IMR-90 (cell line): Measurements from ENCODE around the gene USP25.

Experiments used
- BHLHE40 ChIP-seq: fragments of 150-350 bp; IDR thresholded peaks from 2 replicates; pipeline ENCODE4 v1.6.1; 2016; ENCODE audit warnings: mild to moderate bottlenecking, low read depth, low read length
- CEBPB ChIP-seq: IDR thresholded peaks from 2 replicates; pipeline ENCODE4 v1.6.1; 2012; ENCODE audit warnings: low read depth, low read length, improper control_type of control experiment
- CHD1 ChIP-seq: IDR thresholded peaks from 2 replicates; pipeline ENCODE4 v1.6.1; 2012; ENCODE audit warnings: low read depth, low read length, improper control_type of control experiment
- CTCF ChIP-seq: conservative IDR thresholded peaks from 2 replicates; pipeline ENCODE4 v1.5.1; 2012; ENCODE audit warnings: mild to moderate bottlenecking, low read depth, low read length, improper control_type of control experiment
- MAFK ChIP-seq: IDR thresholded peaks from 2 replicates; pipeline ENCODE4 v1.6.1; 2012; ENCODE audit warnings: low read depth, low read length, improper control_type of control experiment
- MAZ ChIP-seq: IDR thresholded peaks from 2 replicates; pipeline ENCODE4 v1.6.1; 2012; ENCODE audit warnings: low read depth, mild to moderate bottlenecking, low read length, improper control_type of control experiment, moderate library complexity, borderline replicate concordance
- POLR2A ChIP-seq: IDR thresholded peaks from 2 replicates; pipeline ENCODE4 v1.6.1; 2012; ENCODE audit warnings: mild to moderate bottlenecking, low read depth, low read length
- RAD21 ChIP-seq: IDR thresholded peaks from 2 replicates; pipeline ENCODE4 v1.6.1; 2012; ENCODE audit warnings: low read length, improper control_type of control experiment
- RFX5 ChIP-seq: IDR thresholded peaks from 2 replicates; pipeline ENCODE4 v1.8.0; 2012; ENCODE audit warnings: low read depth, mild to moderate bottlenecking, low read length, moderate library complexity

DNA sequence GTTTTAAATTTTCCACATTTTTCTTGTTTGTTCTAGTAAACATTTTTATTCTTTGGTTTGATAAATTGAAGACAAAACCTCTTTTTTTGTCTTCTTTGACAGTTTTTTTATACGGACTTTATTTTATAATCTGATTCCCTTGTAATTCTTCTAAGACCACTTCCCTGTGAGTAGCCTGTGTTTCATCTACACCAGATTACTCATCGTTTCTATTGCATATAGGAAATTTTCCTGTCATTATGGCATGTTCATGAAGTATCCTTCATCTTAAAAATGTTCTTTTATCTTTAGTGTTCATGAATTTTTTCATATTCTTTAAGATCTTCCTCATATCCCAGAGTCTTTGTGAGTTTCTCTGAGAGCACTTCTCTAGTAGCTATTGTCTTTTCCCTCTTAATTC, 109.8 kb downstream of the USP25 start:
- TF ChIP-seq POLR2A (no peak), CTCF (no peak), CHD1 (no peak), MAFK (no peak), RAD21 (no peak), CEBPB (no peak), RFX5 (no peak), MAZ (no peak), BHLHE40 (no peak)
